GM19468 (cell line): ENCODE measurements around the gene CFAP20.
"Not testable (repeated sequence)": the region's sequence is repeated elsewhere in the genome, so short reads cannot be mapped to it uniquely, and the experiment has no call there.

Experiments
- ATAC-seq: cut with Tn5 transposase; IDR thresholded peaks from one replicate; pipeline ENCODE4 v1.9.1; 2021; ENCODE audit warnings: mild to moderate bottlenecking, moderate library complexity, moderate number of reproducible peaks; ENCODE audit not compliant: unreplicated experiment; ENCODE audit errors: extremely low read depth

The CFAP20 gene

DNA sequence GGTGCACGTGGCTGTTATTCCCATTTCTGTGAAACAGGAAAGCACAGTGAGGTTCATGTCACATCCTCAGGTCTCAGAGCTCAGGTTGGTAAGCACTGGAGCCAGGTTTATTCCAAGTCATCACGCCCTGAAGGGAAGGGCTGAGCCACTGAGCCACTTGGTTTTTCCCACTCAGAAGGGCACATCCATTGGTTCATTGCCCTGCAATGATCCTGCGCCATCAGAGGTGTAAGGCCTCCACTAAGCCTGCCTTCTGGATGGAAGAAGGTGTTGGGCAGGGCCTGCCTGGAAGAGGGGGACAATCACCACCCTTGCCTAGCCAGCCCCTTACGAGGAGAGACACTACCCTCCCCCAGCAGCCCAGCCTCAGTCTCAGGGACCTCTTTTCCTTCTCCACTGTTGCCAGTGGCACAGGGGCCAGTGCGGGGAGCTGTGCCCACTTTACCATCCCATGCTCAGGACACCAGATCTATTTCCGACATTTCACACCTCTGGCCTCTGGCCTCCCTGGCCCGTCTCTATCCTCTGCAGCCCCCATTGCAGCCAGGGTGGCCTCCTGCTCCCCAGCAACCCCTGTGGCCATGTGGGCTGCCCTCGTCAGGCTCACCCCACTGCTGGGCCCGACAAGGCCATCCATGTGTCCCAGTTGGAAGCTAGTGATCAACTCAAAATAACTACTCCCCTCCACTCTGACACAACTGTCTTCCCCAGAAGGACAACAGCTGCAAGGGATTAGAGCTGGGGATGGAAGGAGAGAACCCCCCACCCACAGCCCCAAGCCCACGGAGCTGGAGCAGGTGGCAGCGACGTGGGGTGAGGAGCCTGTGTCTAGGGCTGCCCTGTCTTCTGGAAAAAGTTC is 29.9 kb downstream of the CFAP20 start:
- ATAC-seq, result no peak

- ATAC-seq, result no peak
Observed at GRCh38 chr16:58098207-58099096, 30.7 kb downstream of the CFAP20 start.

- ATAC-seq, result no peak
Observed at GRCh38 chr16:58096249-58096648, 32.9 kb downstream of the CFAP20 start.

DNA sequence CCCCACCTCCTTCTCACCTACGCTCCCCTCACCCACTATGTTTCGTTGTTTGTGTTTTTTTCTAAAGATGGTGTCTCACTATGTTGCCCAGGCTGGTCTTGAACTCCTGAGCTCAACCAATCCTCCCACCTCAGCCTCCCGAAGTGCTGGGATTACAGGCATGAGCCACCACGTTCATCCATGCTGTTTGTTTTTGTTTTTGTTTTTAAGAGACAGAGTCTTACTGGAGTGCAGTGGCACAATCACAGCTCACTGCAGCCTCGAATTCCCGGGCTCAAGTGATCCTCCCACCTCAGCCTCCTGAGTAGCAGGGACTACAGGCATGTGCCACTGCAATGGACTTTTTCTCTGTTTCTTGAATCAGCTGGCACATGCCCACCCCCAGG is 33.6 kb downstream of the CFAP20 start:
- ATAC-seq, result not testable (repeated sequence)

DNA sequence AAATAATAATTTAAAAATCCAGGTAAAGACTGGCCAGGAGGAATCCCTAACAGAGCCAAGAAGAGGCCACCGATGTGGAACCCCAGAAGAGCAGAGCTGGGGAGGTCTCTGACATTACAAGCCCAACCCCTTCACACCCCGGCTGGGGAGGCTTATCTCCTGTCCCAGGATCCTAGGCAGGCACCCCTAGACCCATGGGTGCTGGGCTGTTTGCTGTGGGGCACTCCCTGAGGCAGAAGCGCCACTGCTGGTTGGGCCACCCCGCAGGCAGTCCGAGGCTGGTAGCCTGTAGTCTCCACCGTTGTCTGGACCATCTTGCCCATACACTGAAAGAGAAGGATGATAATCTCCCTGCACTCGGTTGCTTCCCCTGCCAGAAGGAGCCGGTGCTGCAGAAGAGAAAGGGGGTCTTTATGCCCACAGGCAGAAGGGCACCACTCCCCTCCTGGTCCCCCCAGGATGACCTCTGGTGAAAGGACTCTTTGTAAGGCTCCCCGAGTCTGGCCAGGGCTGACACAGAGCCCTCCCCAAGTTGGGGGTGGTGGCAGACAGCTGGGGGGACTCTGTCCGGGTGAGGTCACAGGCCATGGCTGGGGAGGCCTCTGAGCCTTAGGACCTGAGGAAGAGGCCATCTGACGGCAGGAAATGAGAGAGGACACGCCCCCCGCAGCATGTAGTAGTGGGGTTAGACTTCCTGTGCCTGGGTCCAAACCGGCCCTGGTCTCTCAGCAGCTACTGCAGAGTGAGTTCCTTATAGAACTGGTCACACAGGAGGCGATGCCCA is 34.2 kb downstream of the CFAP20 start:
- ATAC-seq, result no peak

DNA sequence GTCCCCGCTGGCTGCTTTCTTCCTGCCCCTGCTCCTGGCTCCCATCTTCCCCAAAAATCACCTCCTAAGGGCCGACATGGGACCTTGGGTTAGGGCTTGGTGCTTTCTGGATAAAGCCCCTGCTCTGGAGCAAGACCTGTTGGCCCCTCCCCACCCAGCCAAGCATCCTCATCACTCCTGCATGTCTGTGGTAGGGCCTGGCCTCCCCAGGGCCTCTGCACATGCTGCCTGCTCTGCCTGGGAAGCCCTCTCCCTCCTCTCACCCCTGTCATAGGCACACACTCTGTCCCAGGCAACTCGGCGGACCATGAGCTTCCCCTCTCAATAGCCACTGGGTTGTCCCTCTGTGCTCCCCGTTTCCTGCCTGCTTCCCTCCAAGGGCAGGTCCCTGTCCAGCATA is 35.2 kb downstream of the CFAP20 start:
- ATAC-seq, result no peak

GRCh38 chr16:58090396-58090795 is 38.8 kb downstream of the CFAP20 start:
- ATAC-seq, result not testable (repeated sequence)

- no peak for ATAC-seq
Observed at GRCh38 chr16:58088091-58088490, 41.1 kb downstream of the CFAP20 start.

GRCh38 chr16:58087209-58087913 is 41.8 kb downstream of the CFAP20 start:
- no peak for ATAC-seq

DNA sequence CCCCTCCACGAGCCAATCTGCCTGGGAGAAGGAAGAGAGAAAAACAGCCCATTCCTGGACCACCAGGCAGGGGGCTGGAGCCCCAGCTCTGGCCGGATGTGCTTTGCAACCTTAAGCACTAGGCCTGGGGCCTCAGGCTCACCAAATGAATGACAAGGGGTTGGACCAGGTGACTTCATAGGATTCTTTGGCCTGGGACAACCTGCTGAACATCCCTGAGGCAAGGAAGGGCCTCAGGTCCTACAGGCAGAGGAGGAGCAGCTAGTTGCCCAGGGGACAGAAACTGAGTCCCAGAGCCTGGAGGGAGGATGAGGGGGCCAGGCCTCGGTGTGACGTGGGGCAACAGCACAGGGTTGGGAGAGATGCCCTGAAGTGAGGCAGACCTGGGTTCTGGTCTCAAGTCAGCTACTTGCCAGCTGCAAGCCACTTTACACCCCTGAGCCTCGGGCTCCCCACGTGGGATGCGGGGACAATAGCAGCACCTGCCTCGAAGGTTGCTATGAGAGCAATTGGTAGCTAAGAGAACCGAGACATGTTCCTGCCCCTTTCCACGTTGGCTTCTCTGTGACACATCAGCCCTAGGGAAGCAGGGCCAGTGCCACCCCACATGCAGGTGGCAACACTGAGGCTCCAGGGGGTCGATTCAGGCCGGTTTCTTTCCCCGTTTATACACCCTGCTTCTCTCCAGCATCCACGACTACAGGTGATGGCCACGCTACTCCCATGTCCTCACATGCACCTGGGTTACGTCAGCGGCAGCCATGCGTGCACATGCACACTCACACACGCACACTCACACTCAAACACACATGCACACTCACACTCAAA is 42.6 kb downstream of the CFAP20 start:
- ATAC-seq, result no peak

GRCh38 chr16:58085584-58086251 is 43.5 kb downstream of the CFAP20 start:
- no peak for ATAC-seq

- no peak for ATAC-seq
Observed at GRCh38 chr16:58085171-58085570, 44.0 kb downstream of the CFAP20 start.

DNA sequence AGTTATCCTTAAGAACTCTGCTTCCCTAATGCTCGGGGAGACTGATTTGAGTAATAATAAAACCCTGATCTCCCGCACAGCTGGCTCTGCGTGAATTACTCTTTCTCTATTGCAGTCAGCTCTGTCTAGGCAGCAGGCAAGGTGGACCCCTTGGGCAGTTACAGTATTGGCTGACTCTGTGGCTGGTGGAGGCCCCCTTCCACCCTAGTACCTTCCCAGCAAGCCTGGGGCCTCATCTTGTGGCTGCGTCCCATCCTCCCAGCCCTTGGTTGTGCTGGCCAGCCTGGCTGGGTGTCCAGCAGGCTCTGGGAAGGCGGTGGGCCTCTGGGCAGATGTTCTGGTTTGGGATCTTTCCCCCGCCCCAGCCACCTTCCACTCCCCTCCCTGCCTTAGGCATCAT is 44.5 kb downstream of the CFAP20 start:
- ATAC-seq, result no peak

- no peak for ATAC-seq
Observed at GRCh38 chr16:58082381-58082780, 46.8 kb downstream of the CFAP20 start.

DNA sequence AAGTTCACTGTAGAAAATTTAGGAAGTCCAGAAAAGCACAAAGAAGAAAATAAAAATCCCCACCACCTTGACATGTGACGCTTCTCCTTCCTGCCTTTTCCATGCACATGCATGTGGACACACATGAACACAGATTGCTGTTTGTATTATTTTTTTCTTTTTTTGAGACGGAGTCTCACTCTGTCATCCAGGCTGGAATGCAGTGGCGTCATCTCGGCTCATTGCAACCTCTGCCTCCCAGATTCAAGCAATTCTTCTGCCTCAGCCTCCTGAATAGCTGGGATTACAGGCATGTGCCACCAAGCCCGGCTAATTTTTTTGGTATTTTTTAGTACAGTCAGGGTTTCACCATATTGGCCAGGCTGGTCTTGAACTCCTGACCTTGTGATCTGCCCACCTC is 48.5 kb downstream of the CFAP20 start:
- not testable (repeated sequence) for ATAC-seq

GRCh38 chr16:58077796-58078195 is 51.4 kb downstream of the CFAP20 start:
- ATAC-seq, result no peak

- ATAC-seq, result no peak
Observed at GRCh38 chr16:58076514-58076913, 52.7 kb downstream of the CFAP20 start.

GRCh38 chr16:58074657-58075056 is 54.5 kb downstream of the CFAP20 start:
- ATAC-seq, result no peak
